SK-N-SH (cell line): ENCODE results near the gene MYO9B. TPM values are rescaled to one million over a fixed set of nuclear protein-coding genes. Genes with fewer than 3 reads are reported as not detected.

Source experiments
- CTCF ChIA-PET: fragments of 300-600, 350-600 bp; formaldehyde crosslinking; extraction: SDS; loops from one replicate; lab custom pipeline; 2021; lab: Yijun Ruan, JAX
- POLR2A ChIA-PET: fragments of 350-600 bp; sonication (Branson Sonifier 250); formaldehyde crosslinking; extraction: SDS; loops from one replicate; lab custom pipeline; 2020; ENCODE audit warnings: antibody characterized with exemption, inconsistent platforms; lab: Yijun Ruan, JAX
- DNase-seq: peaks from one replicate; pipeline ENCODE4 v3.0.0; 2012
- H2AFZ ChIP-seq: fragments of 200-600 bp; sonication (generic); 2 replicates; pipeline ENCODE4 v1.8.1; 2016; ENCODE audit warnings: antibody characterized with exemption, mild to moderate bottlenecking, low read depth
- H3F3A ChIP-seq: fragments of 200-600 bp; sonication (generic); replicated peaks from 2 replicates; pipeline ENCODE3; 2016; ENCODE audit warnings: antibody characterized with exemption, mild to moderate bottlenecking; ENCODE audit not compliant: insufficient read depth
- H3K27ac ChIP-seq, 2 experiments: fragments of 200-500 bp in 1 of 2; fragments of 200-600 bp in 1 of 2; sonication (Bioruptor generic) in 1 of 2; sonication (generic), shearing (Covaris generic) in 1 of 2; 2 replicates each; pipeline versions ENCODE4 v1.5.1 to v1.6.1; 2014 to 2016; ENCODE audit warnings: low read depth in 2 of 2, inconsistent platforms in 1 of 2, low read length in 1 of 2, mild to moderate bottlenecking in 1 of 2, mixed read lengths in 1 of 2
- H3K27me3 ChIP-seq: fragments of 200-600 bp; sonication (generic), shearing (Covaris generic); 2 replicates; pipeline ENCODE4 v1.6.1; 2016; ENCODE audit warnings: mixed run types; ENCODE audit not compliant: insufficient read depth
- H3K36me3 ChIP-seq, 2 experiments: fragments of 200-500 bp in 1 of 2; fragments of 200-600 bp in 1 of 2; sonication (Bioruptor generic) in 1 of 2; sonication (generic) in 1 of 2; replicated peaks in 1 of 2; 2 replicates each; pipeline versions ENCODE3 to v1.5.1; 2014 to 2016; ENCODE audit warnings: low read length in 1 of 2, mild to moderate bottlenecking in 1 of 2; ENCODE audit not compliant: insufficient read depth in 2 of 2, control insufficient read depth in 1 of 2
- H3K4me1 ChIP-seq, 2 experiments: fragments of 200-500 bp in 1 of 2; fragments of 200-600 bp in 1 of 2; sonication (Bioruptor generic) in 1 of 2; sonication (generic), shearing (Covaris generic) in 1 of 2; 2 replicates each; pipeline versions ENCODE4 v1.5.1 to v1.6.1; 2014 to 2016; ENCODE audit warnings: low read depth in 1 of 2, low read length in 1 of 2, mixed run types in 1 of 2; ENCODE audit not compliant: insufficient read depth in 2 of 2, control insufficient read depth in 1 of 2
- H3K4me2 ChIP-seq: fragments of 200-600 bp; sonication (generic), shearing (Covaris generic); 2 replicates; pipeline ENCODE4 v1.6.1; 2017; ENCODE audit warnings: mixed run types
- H3K4me3 ChIP-seq, 2 experiments: fragments of 200-500 bp in 1 of 2; fragments of 200-600 bp in 1 of 2; sonication (Bioruptor generic) in 1 of 2; sonication (generic), shearing (Covaris generic) in 1 of 2; 2 replicates each; pipeline versions ENCODE4 v1.5.1 to v1.8.1; 2014 to 2016; ENCODE audit warnings: low read depth in 2 of 2, inconsistent platforms in 1 of 2, low read length in 1 of 2, mild to moderate bottlenecking in 1 of 2, mixed read lengths in 1 of 2, moderate library complexity in 1 of 2
- H3K79me2 ChIP-seq: fragments of 200-600 bp; sonication (generic); 2 replicates; pipeline ENCODE4 v1.8.1; 2017; ENCODE audit warnings: mild to moderate bottlenecking; ENCODE audit not compliant: insufficient read depth
- H3K9ac ChIP-seq: fragments of 200-600 bp; sonication (generic); 2 replicates; pipeline ENCODE4 v1.6.1; 2017; ENCODE audit warnings: mixed run types
- H3K9me2 ChIP-seq: fragments of 200-600 bp; sonication (generic); 2 replicates; pipeline ENCODE4 v1.6.1; 2017; ENCODE audit warnings: mixed run types
- H3K9me3 ChIP-seq: fragments of 200-600 bp; sonication (generic); 2 replicates; pipeline ENCODE4 v1.6.1; 2017; ENCODE audit warnings: mixed run types, mild to moderate bottlenecking, moderate library complexity
- H4K20me1 ChIP-seq: fragments of 200-600 bp; sonication (generic); 2 replicates; pipeline ENCODE4 v1.6.1; 2017; ENCODE audit warnings: mild to moderate bottlenecking, mixed run types; ENCODE audit not compliant: insufficient read depth
- ELF1 ChIP-seq: IDR thresholded peaks from 2 replicates; pipeline ENCODE4 v1.4.0; 2012
- FOXM1 ChIP-seq: IDR thresholded peaks from 2 replicates; pipeline ENCODE4 v1.4.0; 2012; ENCODE audit warnings: low read depth, mild to moderate bottlenecking
- GABPA ChIP-seq: IDR thresholded peaks from 2 replicates; pipeline ENCODE4 v1.4.0; 2012; ENCODE audit warnings: low read depth, mild to moderate bottlenecking
- GATA2 ChIP-seq: sonication (generic); formaldehyde crosslinking; IDR thresholded peaks from 2 replicates; pipeline ENCODE4 v1.5.0; 2020; ENCODE audit warnings: mild to moderate bottlenecking, missing genetic modification reagents
- NRF1 ChIP-seq: IDR thresholded peaks from 2 replicates; pipeline ENCODE4 v1.6.1; 2012; ENCODE audit warnings: low read depth, mild to moderate bottlenecking, low read length
- REST ChIP-seq: IDR thresholded peaks from 2 replicates; pipeline ENCODE4 v1.6.1; 2012; ENCODE audit warnings: mild to moderate bottlenecking, low read depth, low read length, moderate library complexity
- SIN3A ChIP-seq: IDR thresholded peaks from 2 replicates; pipeline ENCODE4 v1.6.1; 2012; ENCODE audit warnings: low read depth, mild to moderate bottlenecking, low read length, moderate library complexity, borderline replicate concordance
- TCF12 ChIP-seq: IDR thresholded peaks from 2 replicates; pipeline ENCODE4 v1.4.0; 2012
- TEAD4 ChIP-seq: IDR thresholded peaks from 2 replicates; pipeline ENCODE4 v1.4.0; 2012; ENCODE audit warnings: mild to moderate bottlenecking, borderline replicate concordance; ENCODE audit not compliant: insufficient read depth
- USF1 ChIP-seq: IDR thresholded peaks from 2 replicates; pipeline ENCODE4 v1.4.0; 2012; ENCODE audit warnings: low read depth, borderline replicate concordance
- YY1 ChIP-seq: IDR thresholded peaks from 2 replicates; pipeline ENCODE4 v1.4.0; 2012; ENCODE audit warnings: low read depth, mild to moderate bottlenecking
- WGBS: methylation state at CpG from one replicate; pipeline ENCODE4 v1.1.6; 2017; ENCODE audit warnings: low lambda C conversion rate; 5-methylcytosine and 5-hydroxymethylcytosine counted together
- polyA plus RNA-seq, 3 experiments: library from polyadenylated mRNA; depleted of rRNA; stranded (reverse); fragments of >200 nt; gene quantifications; 2 replicates each; pipeline ENCODE4 v1.2.3, GENCODE V29; 2012
- TF ChIP-seq, protein P1 (sequence below): fragments of 200-600 bp; sonication (generic); IDR thresholded peaks from 2 replicates; pipeline ENCODE4 v1.6.1; 2017; ENCODE audit warnings: antibody characterized with exemption, mild to moderate bottlenecking, moderate library complexity
- TF ChIP-seq, protein P2 (sequence below): IDR thresholded peaks from 2 replicates; pipeline ENCODE4 v1.4.0; 2012; ENCODE audit warnings: low read depth

The MYO9B gene
- polyA plus RNA-seq, 1 of the 3 experiments (the other 2 are of a cell fraction) = 37.6 TPM

GRCh38 chr19:17259118-17259780 is 183.7 kb downstream of the MYO9B start (continued):
- TF ChIP-seq, protein P1, sequence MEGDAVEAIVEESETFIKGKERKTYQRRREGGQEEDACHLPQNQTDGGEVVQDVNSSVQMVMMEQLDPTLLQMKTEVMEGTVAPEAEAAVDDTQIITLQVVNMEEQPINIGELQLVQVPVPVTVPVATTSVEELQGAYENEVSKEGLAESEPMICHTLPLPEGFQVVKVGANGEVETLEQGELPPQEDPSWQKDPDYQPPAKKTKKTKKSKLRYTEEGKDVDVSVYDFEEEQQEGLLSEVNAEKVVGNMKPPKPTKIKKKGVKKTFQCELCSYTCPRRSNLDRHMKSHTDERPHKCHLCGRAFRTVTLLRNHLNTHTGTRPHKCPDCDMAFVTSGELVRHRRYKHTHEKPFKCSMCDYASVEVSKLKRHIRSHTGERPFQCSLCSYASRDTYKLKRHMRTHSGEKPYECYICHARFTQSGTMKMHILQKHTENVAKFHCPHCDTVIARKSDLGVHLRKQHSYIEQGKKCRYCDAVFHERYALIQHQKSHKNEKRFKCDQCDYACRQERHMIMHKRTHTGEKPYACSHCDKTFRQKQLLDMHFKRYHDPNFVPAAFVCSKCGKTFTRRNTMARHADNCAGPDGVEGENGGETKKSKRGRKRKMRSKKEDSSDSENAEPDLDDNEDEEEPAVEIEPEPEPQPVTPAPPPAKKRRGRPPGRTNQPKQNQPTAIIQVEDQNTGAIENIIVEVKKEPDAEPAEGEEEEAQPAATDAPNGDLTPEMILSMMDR = no peak
- no peak for TF ChIP-seq TEAD4
- no peak for TF ChIP-seq TCF12
- TF ChIP-seq REST = no peak

DNA sequence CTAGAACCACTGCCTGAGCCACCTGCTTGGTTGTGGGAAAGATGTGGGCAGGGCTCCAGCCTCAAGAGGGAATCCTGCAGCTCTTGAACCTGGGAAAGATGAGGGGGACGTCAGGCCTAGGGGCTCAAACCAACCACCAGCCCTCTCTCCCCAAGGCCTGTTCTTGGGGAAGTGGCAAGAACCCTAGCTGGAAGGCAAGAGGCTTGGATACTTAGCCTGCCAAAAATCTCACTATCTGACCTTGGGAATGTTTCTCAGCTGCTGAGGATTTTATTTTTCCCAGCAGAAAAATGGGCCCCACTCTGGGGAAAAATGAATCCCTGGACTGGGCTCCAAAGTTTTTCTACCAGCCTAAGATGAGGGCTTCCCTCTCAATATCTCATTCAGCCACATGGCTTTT is 184.4 kb downstream of the MYO9B start:
- Histone ChIP-seq H3K9me2 (no peaks in the 10 kb centered on the region), H3K9ac (no peak overlapping the region), H3F3A (no peaks in the 10 kb centered on the region), H2AFZ (no peak overlapping the region), H3K79me2 (no peaks in the 10 kb centered on the region), H3K4me2 (no peak overlapping the region), H3K27me3 (no peaks in the 10 kb centered on the region), H3K36me3 (no peaks in the 10 kb centered on the region), H3K4me1 (no peaks in the 10 kb centered on the region), H4K20me1 (no peaks in the 10 kb centered on the region), H3K9me3 (peaks cover 9% of the 10 kb centered on the region; the same call in 1 of the 2 replicates), H3K27ac (no peak overlapping the region), H3K4me3 (no peak overlapping the region)
- ChIA-PET POLR2A (interaction anchor here (1.8 to 2.2 kb wide), 2 partner anchors 34 to 45 kb away, joined by 4 read pairs; partner anchors contain the start of genes OCEL1 and USE1), CTCF (interaction anchor here (0.6 to 1.8 kb wide), 10 partner anchors 8 to 195 kb away, joined by 3 to 14 read pairs (median 4); partner anchors contain the start of genes ANKLE1 and USE1)
- TF ChIP-seq GABPA (no peak), REST (no peak), YY1 (no peak), ELF1 (no peak), FOXM1 (no peak), USF1 (no peak), NRF1 (no peak), SIN3A (no peak), GATA2 (CRISPR knock-in tag) (no peak)
- TF ChIP-seq, protein P2, sequence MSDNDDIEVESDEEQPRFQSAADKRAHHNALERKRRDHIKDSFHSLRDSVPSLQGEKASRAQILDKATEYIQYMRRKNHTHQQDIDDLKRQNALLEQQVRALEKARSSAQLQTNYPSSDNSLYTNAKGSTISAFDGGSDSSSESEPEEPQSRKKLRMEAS = no peak
- no peak for DNase-seq
- 20% methylated on average over 1 of the region's 1 CpG for WGBS
